Endothelial cell (in vitro differentiated cells): Measurements from ENCODE around the gene SPINDOC. TPM values are rescaled to one million over a fixed set of nuclear protein-coding genes. Genes with fewer than 3 reads are reported as not detected.

Experiments
- DNase-seq: peaks from one replicate; pipeline ENCODE4 v3.0.0; 2021; ENCODE audit warnings: low spot score
- H3K27ac Mint-ChIP-seq: one replicate; pipeline ENCODE4 v1.8.0; 2021; ENCODE audit warnings: mixed read lengths, inconsistent platforms; ENCODE audit not compliant: unreplicated experiment
- H3K27me3 Mint-ChIP-seq: one replicate; pipeline ENCODE4 v1.8.0; 2021; ENCODE audit warnings: mild to moderate bottlenecking, moderate library complexity, mixed read lengths, inconsistent platforms; ENCODE audit not compliant: unreplicated experiment
- H3K36me3 Mint-ChIP-seq: one replicate; pipeline ENCODE4 v1.8.0; 2021; ENCODE audit warnings: mild to moderate bottlenecking, low read depth, mixed read lengths, inconsistent platforms; ENCODE audit not compliant: unreplicated experiment
- H3K4me1 Mint-ChIP-seq: one replicate; pipeline ENCODE4 v1.8.0; 2021; ENCODE audit warnings: mild to moderate bottlenecking, mixed read lengths, inconsistent platforms; ENCODE audit not compliant: unreplicated experiment
- H3K4me3 Mint-ChIP-seq: one replicate; pipeline ENCODE4 v1.8.0; 2021; ENCODE audit warnings: mild to moderate bottlenecking, mixed read lengths, inconsistent platforms; ENCODE audit not compliant: unreplicated experiment
- H3K9me3 Mint-ChIP-seq: one replicate; pipeline ENCODE4 v1.8.0; 2021; ENCODE audit warnings: mixed read lengths, inconsistent platforms; ENCODE audit not compliant: unreplicated experiment
- total RNA-seq: library from RNA; stranded (reverse); fragmentation: NEBNext Ultra II Directional; extraction: Animal tissue kit (Norgen Biotek cat#: 25700); gene quantifications from one replicate; pipeline ENCODE4 v1.2.1, GENCODE V29; 2021; ENCODE audit not compliant: unreplicated experiment
- TF ChIP-seq, protein P1 (sequence below): fragments of 200-600 bp; sonication (generic); IDR thresholded peaks from one replicate; pipeline ENCODE4 v1.5.0; 2021; ENCODE audit warnings: antibody characterized with exemption; ENCODE audit not compliant: unreplicated experiment

SPINDOC gene
- total RNA-seq, 1 donor from 2014 or later: 55.3 TPM

DNA sequence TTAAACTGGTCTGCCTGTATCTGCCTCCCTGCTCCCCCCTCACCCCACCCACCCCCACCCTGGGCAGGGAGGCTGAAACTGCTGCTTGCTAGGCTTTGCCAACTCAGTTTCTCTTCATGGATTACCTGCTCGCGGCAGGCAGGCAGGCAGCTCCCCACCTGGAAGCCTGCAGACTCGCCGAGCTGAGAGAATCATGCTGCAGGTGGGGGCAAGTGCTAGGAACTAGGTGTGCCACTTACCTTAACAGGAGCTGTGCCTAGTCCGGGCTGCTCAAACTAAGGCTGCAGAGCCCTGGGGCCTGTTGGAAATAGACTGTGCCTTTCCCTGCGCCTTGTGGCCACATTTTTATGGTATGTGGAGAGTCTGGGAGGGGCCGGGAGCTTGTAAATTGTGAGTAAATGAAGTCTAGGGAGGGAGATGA lies 55.9 kb downstream of the SPINDOC start:
- TF ChIP-seq, protein P1, sequence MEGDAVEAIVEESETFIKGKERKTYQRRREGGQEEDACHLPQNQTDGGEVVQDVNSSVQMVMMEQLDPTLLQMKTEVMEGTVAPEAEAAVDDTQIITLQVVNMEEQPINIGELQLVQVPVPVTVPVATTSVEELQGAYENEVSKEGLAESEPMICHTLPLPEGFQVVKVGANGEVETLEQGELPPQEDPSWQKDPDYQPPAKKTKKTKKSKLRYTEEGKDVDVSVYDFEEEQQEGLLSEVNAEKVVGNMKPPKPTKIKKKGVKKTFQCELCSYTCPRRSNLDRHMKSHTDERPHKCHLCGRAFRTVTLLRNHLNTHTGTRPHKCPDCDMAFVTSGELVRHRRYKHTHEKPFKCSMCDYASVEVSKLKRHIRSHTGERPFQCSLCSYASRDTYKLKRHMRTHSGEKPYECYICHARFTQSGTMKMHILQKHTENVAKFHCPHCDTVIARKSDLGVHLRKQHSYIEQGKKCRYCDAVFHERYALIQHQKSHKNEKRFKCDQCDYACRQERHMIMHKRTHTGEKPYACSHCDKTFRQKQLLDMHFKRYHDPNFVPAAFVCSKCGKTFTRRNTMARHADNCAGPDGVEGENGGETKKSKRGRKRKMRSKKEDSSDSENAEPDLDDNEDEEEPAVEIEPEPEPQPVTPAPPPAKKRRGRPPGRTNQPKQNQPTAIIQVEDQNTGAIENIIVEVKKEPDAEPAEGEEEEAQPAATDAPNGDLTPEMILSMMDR: no peak
- Mint-ChIP-seq H3K27ac (peak overlapping the region; percentile 85), H3K4me1 (peaks cover 62% of the 10 kb centered on the region), H3K36me3 (peaks cover 3% of the 10 kb centered on the region), H3K4me3 (peak overlapping the region; percentile 68), H3K9me3 (no peaks in the 10 kb centered on the region), H3K27me3 (peaks cover 5% of the 10 kb centered on the region)
- DNase-seq: no peak

DNA sequence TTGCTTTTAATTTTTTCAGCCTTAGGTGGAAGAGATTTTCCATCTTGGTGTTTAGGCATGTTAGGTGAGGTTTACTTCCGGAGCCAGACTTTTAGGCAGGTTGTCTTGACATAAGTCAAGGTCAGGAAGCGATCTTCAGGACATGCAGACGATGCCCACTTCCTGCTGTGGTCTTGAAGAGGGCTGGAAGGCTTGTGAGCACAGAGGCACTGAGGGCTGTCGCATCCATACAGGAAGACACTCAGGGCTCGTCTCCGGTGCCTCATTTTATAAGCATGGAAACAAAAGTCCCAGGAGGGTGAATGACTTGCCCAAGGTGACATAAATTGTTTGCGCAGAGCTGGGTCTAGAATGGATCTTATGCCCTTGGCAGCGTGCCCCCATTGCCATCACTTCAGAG lies 56.4 kb downstream of the SPINDOC start:
- Mint-ChIP-seq H3K27me3 (peaks cover 5% of the 10 kb centered on the region), H3K4me1 (peaks cover 65% of the 10 kb centered on the region), H3K4me3 (peak overlapping the region; percentile 68), H3K27ac (peak overlapping the region; percentile 85), H3K9me3 (no peaks in the 10 kb centered on the region), H3K36me3 (peaks cover 6% of the 10 kb centered on the region)
- no peak for DNase-seq
- TF ChIP-seq, protein P1: no peak

DNA sequence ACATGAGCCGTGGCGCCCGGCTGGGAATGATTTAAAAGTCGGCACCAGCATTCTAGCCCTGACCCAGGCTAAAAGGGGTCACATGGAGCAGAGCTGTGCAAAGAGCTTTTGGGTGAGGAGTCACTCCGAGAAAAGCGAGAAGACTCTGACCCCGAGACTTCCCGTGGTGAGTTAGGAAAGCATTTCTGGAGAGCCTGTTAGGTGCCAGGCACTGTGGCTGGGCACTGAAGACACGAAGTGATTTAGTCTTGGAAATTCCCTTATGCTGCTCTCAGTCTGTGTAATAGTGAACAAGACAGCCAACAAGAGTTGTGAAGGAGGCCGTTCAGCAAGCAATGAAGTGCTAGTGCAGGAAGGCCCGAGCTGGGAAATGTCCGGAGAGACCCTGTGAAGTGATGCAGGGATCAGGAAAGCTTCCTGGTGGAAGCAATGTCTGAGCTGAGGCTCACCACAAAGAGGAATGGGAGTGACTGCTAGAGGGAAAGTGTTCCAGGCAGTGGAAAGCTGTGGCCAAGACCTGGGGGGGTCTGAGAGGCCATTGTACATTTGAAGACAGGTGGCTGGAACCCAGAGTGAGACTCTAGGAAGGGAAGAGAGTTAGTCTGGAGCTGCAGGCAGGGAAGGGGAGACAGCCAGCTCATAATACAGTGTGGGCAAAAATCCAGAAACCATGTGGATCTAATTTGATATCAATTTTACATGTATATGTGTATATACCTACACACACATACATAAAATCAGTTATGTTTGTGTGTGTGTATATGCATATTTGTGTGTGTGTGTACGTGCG lies 57.3 kb downstream of the SPINDOC start:
- Mint-ChIP-seq H3K27me3 (peaks cover 5% of the 10 kb centered on the region), H3K9me3 (no peaks in the 10 kb centered on the region), H3K4me1 (peaks cover 65% of the 10 kb centered on the region), H3K4me3 (peak overlapping the region; percentile 68), H3K27ac (peak overlapping the region; percentile 85), H3K36me3 (peaks cover 6% of the 10 kb centered on the region)
- DNase-seq: peak; percentile 8
- TF ChIP-seq, protein P1: no peak

DNA sequence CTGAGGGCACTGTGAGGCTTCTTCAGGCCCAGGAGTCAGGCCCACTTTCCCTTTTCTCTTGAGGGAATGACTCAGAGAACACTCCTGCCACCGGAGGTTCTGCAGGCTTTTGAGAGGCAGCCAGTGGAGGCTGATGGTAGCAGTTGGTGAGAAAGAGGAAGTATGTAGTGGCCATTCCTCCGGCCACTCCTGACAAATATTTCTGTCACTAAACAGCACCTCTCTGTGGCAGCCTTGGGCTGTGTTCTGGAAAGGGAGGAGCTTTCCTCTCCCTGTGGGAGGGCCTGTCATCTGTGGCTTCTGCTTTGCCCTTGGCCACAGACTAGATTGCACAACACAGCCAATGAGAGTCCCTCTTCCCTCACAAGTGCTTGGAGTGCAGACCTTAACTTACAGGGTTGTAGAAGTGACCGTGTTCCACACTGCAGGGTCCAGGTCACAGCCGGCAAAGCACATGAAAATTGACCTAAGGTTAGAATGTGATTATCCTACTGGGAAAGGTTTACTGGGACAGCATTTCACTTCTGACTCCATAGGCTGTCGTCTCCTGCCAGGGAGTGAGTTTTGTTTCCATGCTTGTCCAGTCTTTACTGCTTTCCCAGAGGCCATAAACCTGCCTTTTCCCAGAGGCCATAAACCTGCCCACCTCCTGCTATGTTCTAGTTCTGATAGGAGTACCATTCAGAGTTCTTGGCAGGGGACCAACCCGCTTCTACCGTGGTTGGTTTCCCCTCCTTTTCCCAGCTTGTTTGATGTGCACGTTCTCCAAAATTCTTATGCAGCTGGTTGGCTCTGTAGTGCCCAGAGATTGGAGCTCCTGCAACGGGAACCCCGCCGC lies 58.9 kb downstream of the SPINDOC start:
- Mint-ChIP-seq H3K4me1 (peaks cover 63% of the 10 kb centered on the region), H3K9me3 (no peaks in the 10 kb centered on the region), H3K27me3 (peaks cover 3% of the 10 kb centered on the region), H3K27ac (no peak overlapping the region), H3K4me3 (no peak overlapping the region), H3K36me3 (peaks cover 6% of the 10 kb centered on the region)
- DNase-seq: peak; percentile 44
- TF ChIP-seq, protein P1: no peak

DNA sequence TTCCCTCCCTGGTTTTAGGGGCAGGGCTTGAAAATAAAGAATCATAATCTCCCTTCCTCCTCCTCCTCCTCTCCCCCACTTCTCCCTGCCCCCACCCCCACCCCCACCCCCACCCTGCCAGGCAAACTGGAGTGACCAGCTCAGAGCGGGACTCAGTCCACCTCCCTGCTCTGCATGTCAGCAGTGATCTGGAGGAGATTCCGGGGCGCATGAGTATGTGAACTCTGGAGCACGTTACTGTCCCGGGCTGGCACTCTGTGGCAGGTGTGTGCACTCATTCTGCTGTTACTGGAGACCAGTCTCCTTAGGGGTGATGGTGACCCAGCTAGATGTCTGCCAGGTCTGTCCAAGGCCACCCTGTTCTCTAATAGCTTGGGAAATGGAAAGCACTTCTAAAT lies 59.5 kb downstream of the SPINDOC start:
- H3K4me3 Mint-ChIP-seq: no peak overlapping the region
- peaks cover 6% of the 10 kb centered on the region for H3K36me3 Mint-ChIP-seq
- TF ChIP-seq, protein P1: no peak
- peaks cover 3% of the 10 kb centered on the region for H3K27me3 Mint-ChIP-seq
- peaks cover 58% of the 10 kb centered on the region for H3K4me1 Mint-ChIP-seq
- H3K9me3 Mint-ChIP-seq: no peaks in the 10 kb centered on the region
- DNase-seq: no peak
- H3K27ac Mint-ChIP-seq: no peak overlapping the region
